Psoas muscle (tissue), 8 donors: ENCODE data around the gene SLC1A3. TPM values are rescaled to one million over a fixed set of nuclear protein-coding genes. Genes with fewer than 3 reads are reported as not detected.

ENCODE experiments used
- ATAC-seq, 4 donors: fragments of 200-7000 bp; cut with Tn5 transposase; one replicate each; pipeline ENCODE4 v1.9.1; 2020; ENCODE audit warnings: moderate library complexity in 3 of 4, mild to moderate bottlenecking in 2 of 4
- DNase-seq, 2 donors: peaks; one replicate each; pipeline ENCODE4 v3.0.0-alpha.2; 2020
- H3K27ac ChIP-seq: fragments of 200-600 bp; one replicate; pipeline ENCODE4 v1.8.0; 2022
- H3K27me3 ChIP-seq, 3 donors: fragments of 200-600 bp in 1 of 3; one replicate each; pipeline versions ENCODE4 v1.6.1 to v1.8.0; 2013 to 2022; ENCODE audit warnings: low read length in 2 of 3, mild to moderate bottlenecking in 2 of 3, moderate library complexity in 1 of 3; ENCODE audit not compliant: insufficient read depth in 3 of 3
- H3K36me3 ChIP-seq, 2 donors: fragments of 200-600 bp in 1 of 2; one replicate each; pipeline versions ENCODE4 v1.6.1 to v1.8.0; 2013 to 2022; ENCODE audit warnings: low read depth in 1 of 2, mild to moderate bottlenecking in 1 of 2, moderate library complexity in 1 of 2; ENCODE audit not compliant: insufficient read depth in 1 of 2
- H3K4me1 ChIP-seq: fragments of 200-600 bp; one replicate; pipeline ENCODE4 v1.8.0; 2022
- H3K4me3 ChIP-seq: fragments of 200-600 bp; one replicate; pipeline ENCODE4 v1.8.0; 2022; ENCODE audit warnings: mild to moderate bottlenecking
- H3K9me3 ChIP-seq: fragments of 200-600 bp; one replicate; pipeline ENCODE4 v1.8.0; 2022
- WGBS, 3 donors: extraction: QIAGEN DNeasy Blood & Tissue Kit; methylation state at CpG; one replicate each; pipeline versions ENCODE4 v1.1.6 to v1.1.7; 2013; 5-methylcytosine and 5-hydroxymethylcytosine counted together
- intact Hi-C, 2 donors: fragments of 100-400 bp; cut with DNase I; formaldehyde crosslinking; loops; one replicate each; pipeline versions ENCODE4 v1.11.0 to v1.14.2; 2022
- polyA plus RNA-seq, 3 donors: library from polyadenylated mRNA; stranded (reverse); fragments of 200-250 nt; gene quantifications; one replicate each; pipeline ENCODE4 v1.2.3, GENCODE V29; 2013
- total RNA-seq, 4 donors: library from RNA; stranded (reverse); fragmentation: NEBNext Ultra II Directional in 2 of 4; extraction: Animal tissue kit (Norgen Biotek cat#: 25700) in 2 of 4; gene quantifications; one replicate each; pipeline versions ENCODE4 v1.2.1 to v1.2.4, GENCODE V29; 2021 to 2023
- TF ChIP-seq, protein P1 (sequence below): fragments of 200-600 bp; IDR thresholded peaks from one replicate; pipeline ENCODE4 v1.8.0; 2022; ENCODE audit warnings: antibody characterized with exemption
- donor health status: healthy with polysubstance abuse.
- donor health status: DM: no; HTN: no; CAD: no; lungs with moderate emphysema.
- donor health status: Bipolar disorder and iron deficiency.
- donor health status: healthy.
- donor health status: DM: yes; HTN: yes; CAD: no.
- donor health status: DM: no; HTN: no; CAD: no.
- donor health status: DM: no; HTN: no; CAD: no.
- donor health status: DM: yes; HTN: yes; CAD: no.

The SLC1A3 gene
- total and polyA plus RNA-seq, 7 donors, result 9.6 to 25.3 (median 17.4) TPM

DNA sequence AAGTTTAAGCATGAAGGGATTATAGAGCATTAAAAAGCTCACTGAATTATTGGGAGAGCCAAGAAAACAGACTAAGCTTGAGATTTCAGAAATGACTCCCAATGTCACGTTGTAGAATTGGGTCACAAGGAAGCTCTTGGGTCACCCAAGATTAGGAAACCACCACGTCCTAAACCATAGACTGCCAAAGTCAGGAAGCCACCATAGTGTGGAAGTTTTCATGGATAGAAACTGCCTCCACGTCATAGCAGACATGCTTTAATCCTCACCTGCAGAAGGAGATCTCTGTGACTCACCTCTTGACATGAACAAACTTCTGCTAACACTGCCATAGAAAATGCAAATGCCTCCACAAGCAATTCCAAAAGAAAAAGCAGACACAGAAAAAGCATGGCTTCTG is 106.3 kb downstream of the SLC1A3 start:
- 42 to 56% (median 48%) methylated on average over 3 of the region's 3 CpGs for WGBS, 3 donors
- DNase-seq, result no peak

DNA sequence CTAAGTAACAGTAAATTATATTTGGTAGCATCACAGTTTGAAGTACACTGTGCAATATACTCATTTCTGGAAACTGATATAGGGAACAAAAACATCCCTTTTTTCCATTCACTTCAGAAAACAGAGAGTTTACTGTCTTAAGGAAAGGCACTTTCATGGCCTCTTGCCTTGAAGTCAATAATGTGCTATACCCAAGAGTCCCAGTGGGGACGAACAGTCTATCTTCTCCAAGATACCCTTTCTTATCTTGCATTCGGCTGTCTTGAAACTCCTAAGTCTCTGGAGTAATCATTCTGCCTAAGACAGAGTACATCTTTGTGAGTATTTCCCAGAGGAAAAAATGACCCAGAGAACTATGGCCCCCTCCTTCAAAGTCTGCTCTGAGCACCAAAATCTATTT is 107.1 kb downstream of the SLC1A3 start:
- intact Hi-C loops, result no loop called here

More for the DNA sequence above, 106.3 kb downstream of the SLC1A3 start:
- no peak for ATAC-seq
- Histone ChIP-seq H3K9me3 (peaks cover 3% of the 10 kb centered on the region), H3K36me3 (no peaks in the 10 kb centered on the region), H3K4me3 (no peak overlapping the region), H3K27me3 (no peaks in the 10 kb centered on the region), H3K4me1 (no peaks in the 10 kb centered on the region), H3K27ac (no peak overlapping the region)
- intact Hi-C loops, result no loop called here
- TF ChIP-seq, protein P1, sequence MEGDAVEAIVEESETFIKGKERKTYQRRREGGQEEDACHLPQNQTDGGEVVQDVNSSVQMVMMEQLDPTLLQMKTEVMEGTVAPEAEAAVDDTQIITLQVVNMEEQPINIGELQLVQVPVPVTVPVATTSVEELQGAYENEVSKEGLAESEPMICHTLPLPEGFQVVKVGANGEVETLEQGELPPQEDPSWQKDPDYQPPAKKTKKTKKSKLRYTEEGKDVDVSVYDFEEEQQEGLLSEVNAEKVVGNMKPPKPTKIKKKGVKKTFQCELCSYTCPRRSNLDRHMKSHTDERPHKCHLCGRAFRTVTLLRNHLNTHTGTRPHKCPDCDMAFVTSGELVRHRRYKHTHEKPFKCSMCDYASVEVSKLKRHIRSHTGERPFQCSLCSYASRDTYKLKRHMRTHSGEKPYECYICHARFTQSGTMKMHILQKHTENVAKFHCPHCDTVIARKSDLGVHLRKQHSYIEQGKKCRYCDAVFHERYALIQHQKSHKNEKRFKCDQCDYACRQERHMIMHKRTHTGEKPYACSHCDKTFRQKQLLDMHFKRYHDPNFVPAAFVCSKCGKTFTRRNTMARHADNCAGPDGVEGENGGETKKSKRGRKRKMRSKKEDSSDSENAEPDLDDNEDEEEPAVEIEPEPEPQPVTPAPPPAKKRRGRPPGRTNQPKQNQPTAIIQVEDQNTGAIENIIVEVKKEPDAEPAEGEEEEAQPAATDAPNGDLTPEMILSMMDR, result no peak

DNA sequence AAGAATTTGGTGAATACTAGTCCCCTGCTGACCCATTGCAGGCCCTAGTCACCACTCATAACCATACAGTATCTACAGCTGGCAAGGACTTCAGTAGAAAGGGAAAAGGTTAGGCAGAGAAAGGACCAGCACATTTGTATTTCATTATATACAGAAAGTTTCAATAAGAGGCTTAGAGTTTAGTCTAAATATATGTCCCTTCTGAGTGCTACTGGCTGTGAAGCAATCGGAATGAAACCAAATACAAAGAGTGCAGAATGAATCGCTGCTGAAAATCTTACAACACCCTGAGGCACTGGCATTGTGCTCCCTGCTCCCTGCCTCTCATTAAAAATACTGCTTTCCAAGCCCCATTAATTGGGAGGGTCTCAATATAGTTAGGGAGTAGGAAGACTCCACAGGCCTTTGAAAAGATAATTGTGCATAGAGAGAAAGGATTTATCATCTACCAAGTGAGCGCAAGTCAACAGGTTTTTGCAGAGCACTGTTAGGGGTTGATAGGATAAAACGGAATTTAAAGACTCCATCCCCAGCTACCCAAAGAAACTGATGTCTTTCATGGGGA is 110.8 kb downstream of the SLC1A3 start:
- WGBS, 3 donors, result 86 to 91% (median 88%) methylated on average over 4 of the region's 4 CpGs
- Histone ChIP-seq H3K9me3 (no peaks in the 10 kb centered on the region), H3K27ac (no peak overlapping the region), H3K36me3 (no peaks in the 10 kb centered on the region), H3K4me1 (no peaks in the 10 kb centered on the region), H3K27me3 (no peaks in the 10 kb centered on the region), H3K4me3 (no peak overlapping the region)
- DNase-seq, result no peak
- no peak for ATAC-seq
- TF ChIP-seq, protein P1, result no peak
- intact Hi-C loops, result no loop called here

More for the DNA sequence above, 107.1 kb downstream of the SLC1A3 start:
- ATAC-seq (no peak), DNase-seq (no peak)
- Histone ChIP-seq H3K9me3 (no peaks in the 10 kb centered on the region), H3K27me3 (no peaks in the 10 kb centered on the region), H3K4me1 (no peaks in the 10 kb centered on the region), H3K4me3 (no peak overlapping the region), H3K27ac (no peak overlapping the region), H3K36me3 (no peaks in the 10 kb centered on the region)
- TF ChIP-seq, protein P1, result no peak
- WGBS, 3 donors, result 42 to 58% (median 50%) methylated on average over 2 of the region's 2 CpGs

DNA sequence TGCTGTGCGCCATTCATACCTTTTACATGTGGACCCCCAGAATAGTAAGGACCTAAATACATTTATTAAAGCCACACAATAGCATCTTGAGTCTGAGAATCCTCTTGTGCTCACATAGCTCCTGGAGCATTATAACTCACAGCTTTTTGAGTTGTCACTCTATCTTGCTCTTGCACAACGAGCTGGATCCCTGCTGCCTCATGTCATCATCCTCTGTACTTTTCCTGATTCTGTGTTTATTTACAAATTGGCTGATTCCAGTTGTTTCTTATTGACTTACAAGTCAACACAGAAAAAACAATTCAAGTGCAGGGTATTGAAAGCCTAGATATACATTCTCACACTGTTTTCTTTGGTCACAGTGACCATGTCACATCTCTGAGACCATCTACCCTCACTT is 112.9 kb downstream of the SLC1A3 start:
- H3K27me3 ChIP-seq, result peaks cover 0 to 2% (median 0%) of the 10 kb centered on the region in 3 donors
- DNase-seq (no peak), ATAC-seq (no peak)
- no peaks in the 10 kb centered on the region for H3K4me1 ChIP-seq
- no peaks in the 10 kb centered on the region for H3K36me3 ChIP-seq
- no peak overlapping the region for H3K4me3 ChIP-seq
- no peak overlapping the region for H3K27ac ChIP-seq
- H3K9me3 ChIP-seq, result no peaks in the 10 kb centered on the region
- 70 to 76% (median 75%) methylated on average over 2 of the region's 2 CpGs for WGBS, 3 donors
- intact Hi-C loops, result no loop called here
- TF ChIP-seq, protein P1, result no peak

DNA sequence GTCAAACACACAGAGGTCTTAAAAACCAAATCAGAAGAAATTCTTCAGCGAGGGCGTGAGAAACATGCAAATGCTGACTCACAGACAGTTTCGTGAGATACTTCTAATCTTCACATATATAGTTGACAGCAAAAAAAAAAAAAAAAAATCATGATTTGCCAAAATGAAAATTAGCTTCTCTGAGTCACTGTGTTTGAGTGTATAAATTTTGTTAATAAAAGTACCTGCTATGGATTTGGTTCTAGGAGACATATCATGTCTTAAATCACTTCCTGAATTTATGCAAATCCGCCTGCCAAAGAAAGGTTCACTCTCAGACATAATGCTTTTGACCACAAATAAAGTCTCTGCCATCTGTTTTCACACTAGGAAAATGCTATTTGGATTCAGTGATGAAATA is 114.3 kb downstream of the SLC1A3 start:
- ATAC-seq, result no peak
- no peak overlapping the region for H3K4me3 ChIP-seq
- DNase-seq, result no peak

More for the DNA sequence above, 114.3 kb downstream of the SLC1A3 start:
- WGBS, 3 donors, result 83 to 90% (median 84%) methylated on average over 4 of the region's 4 CpGs
- Histone ChIP-seq H3K9me3 (no peaks in the 10 kb centered on the region), H3K4me1 (no peaks in the 10 kb centered on the region), H3K36me3 (no peaks in the 10 kb centered on the region), H3K27ac (no peak overlapping the region), H3K27me3 (peaks cover 0 to 2% (median 0%) of the 10 kb centered on the region in 3 donors)
- TF ChIP-seq, protein P1, result no peak
- intact Hi-C loops, result no loop called here
